ENCODE results near the gene ABHD16A. TPM values are rescaled to one million over a fixed set of nuclear protein-coding genes. Genes with fewer than 3 reads are reported as not detected.

Gene ABHD16A
- total and polyA plus RNA-seq, 2 of the 13 experiments (the other 11 are each of a cell fraction or from before 2014, with no cell fraction given), result 43.5 to 45.4 TPM

DNA sequence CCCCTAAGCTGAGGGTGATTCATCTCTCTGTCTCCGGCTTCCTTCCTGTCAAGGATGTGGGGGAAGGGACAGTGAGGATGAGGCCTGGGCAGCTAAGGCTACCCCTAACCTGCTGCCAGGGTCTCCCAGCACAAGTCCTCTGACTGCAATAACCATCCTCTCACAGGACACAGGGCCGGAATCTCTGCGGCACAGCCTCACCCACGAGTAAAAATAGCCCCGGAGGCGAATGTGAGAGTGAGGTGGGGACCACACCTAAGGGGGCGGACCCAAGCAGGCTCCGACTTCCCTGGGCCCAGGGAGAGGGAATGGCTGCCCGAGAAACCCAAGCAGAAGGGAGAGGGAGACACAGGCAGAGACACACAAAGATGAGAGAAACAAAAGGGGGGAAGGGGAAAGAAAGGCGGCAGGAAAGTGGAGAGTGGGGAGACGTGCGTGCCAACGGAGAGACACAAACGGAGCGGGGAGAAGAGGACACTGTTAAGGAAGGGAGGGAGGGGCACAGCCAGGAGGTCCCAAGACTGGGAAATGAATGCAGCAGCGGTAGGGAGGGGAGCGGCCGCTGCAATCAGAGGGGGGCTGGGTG lies 31.8 kb upstream of the ABHD16A start:
- in situ Hi-C loops (cut with HindIII; ENCODE audit: extremely low pct_ligation_motif_present, low pct_unique_long_range_greater_than_20kb) (loop anchor here (5.0 kb wide), 1 partner anchor 32 kb away; no protein-coding TSS in a partner anchor), intact Hi-C loops (cut with micrococcal nuclease; ENCODE audit: unreplicated experiment) (loop anchor here (5.0 kb wide), 2 partner anchors 33 to 72 kb away; partner anchors contain the start of genes ABHD16A and LSM2)
- peaks cover 41% of the 10 kb centered on the region for H3K79me2 ChIP-seq (ENCODE audit: insufficient read depth, low read length)
- WGBS (ENCODE audit: low lambda C conversion rate), result 1% methylated on average over 17 of the region's 18 CpGs
- no TSS peak for BruUV-seq (replicated peaks)
- H3K36me3 ChIP-seq (replicated peaks in 1 of 2; ENCODE audit: control insufficient read depth in 1 of 2, insufficient read depth in 2 of 2, low read length in 2 of 2), result peaks cover 18 to 42% of the 10 kb centered on the region in 2 experiments
- H2AFZ ChIP-seq (ENCODE audit: low read length), result no peak overlapping the region
- H3K9me3 ChIP-seq (ENCODE audit: low read length), result no peaks in the 10 kb centered on the region
- ChIA-PET POLR2A (interaction anchor here (0.7 to 11.3 kb wide), 23 partner anchors 11 to 353 kb away, joined by 3 to 279 read pairs (median 40); partner anchors contain the start of genes ABHD16A, APOM, BAG6 and C6orf47), CTCF (ENCODE audit: low intra/inter-chr PET ratio, low total read pairs) (interaction anchor here (1.3 kb wide), 1 partner anchor 35 kb away, joined by 3 read pairs; no protein-coding TSS in a partner anchor)
- peak overlapping the region; percentile 71 to 92 (median 92) for H3K4me3 ChIP-seq (replicated peaks in 1 of 3; ENCODE audit: insufficient read depth in 1 of 3, low read depth in 2 of 3, low read length in 3 of 3)
- H3K4me2 ChIP-seq (ENCODE audit: low read depth, low read length), result peak overlapping the region; percentile 98
- peak overlapping the region; percentile 98 for H3K9ac ChIP-seq (ENCODE audit: insufficient read depth, low read depth, low read length)
- H3K27ac ChIP-seq (ENCODE audit: extremely low read length, insufficient read depth, low read length), result peak overlapping the region; percentile 99
- H4K20me1 ChIP-seq (ENCODE audit: insufficient read depth, low read length), result peaks cover 33% of the 10 kb centered on the region; the same call in 1 of the 2 replicates
- peaks cover 72% of the 10 kb centered on the region for H3K4me1 ChIP-seq (ENCODE audit: insufficient read depth, low read length)
- H3K27me3 ChIP-seq (ENCODE audit: control insufficient read depth in 1 of 2, insufficient read depth in 2 of 2, low read length in 2 of 2), result no peaks in the 10 kb centered on the region; a peak in 1 of 5 replicates
- FAIRE-seq, result no peak
- DNase-seq (ENCODE audit: low spot score), result peak; percentile 65
- no peak for ATAC-seq
- TF ChIP-seq CBX5 (CRISPR knock-in tag; IDR thresholded peaks at IDR 0.05; ENCODE audit: borderline replicate concordance) (0 out of 2 replicates have a peak, but pooled peaks have one; percentile 40), ZNF629 (CRISPR knock-in tag; conservative IDR thresholded peaks at IDR 0.05) (no peak), CCAR2 (optimal IDR thresholded peaks at IDR 0.05; ENCODE audit: low read depth, low read length) (peak; percentile 31), FOXM1 (CRISPR knock-in tag; IDR thresholded peaks at IDR 0.05) (no peak), ATRX (CRISPR knock-in tag; IDR thresholded peaks at IDR 0.05; ENCODE audit: borderline replicate concordance) (no peak), ZNF737 (CRISPR knock-in tag; IDR thresholded peaks at IDR 0.05; ENCODE audit: borderline replicate concordance) (no peak), FOXP1 (IDR thresholded peaks at IDR 0.05) (no peak), FOXP1 (CRISPR knock-in tag; IDR thresholded peaks at IDR 0.05) (no peak), ZNF530 (CRISPR knock-in tag; IDR thresholded peaks at IDR 0.05; ENCODE audit: low read depth) (no peak), AKAP8 (CRISPR knock-in tag; IDR thresholded peaks at IDR 0.05) (0 out of 2 replicates have a peak, but pooled peaks have one; percentile 43), PAF1 (CRISPR knock-in tag; IDR thresholded peaks at IDR 0.05) (no peak), TBX2 (CRISPR knock-in tag; IDR thresholded peaks at IDR 0.05; ENCODE audit: borderline replicate concordance) (peak; percentile 43), SALL1 (CRISPR knock-in tag; IDR thresholded peaks at IDR 0.05) (peak; percentile 33), ZMYM2 (CRISPR knock-in tag; IDR thresholded peaks at IDR 0.05) (no peak), ZNF674 (CRISPR knock-in tag; IDR thresholded peaks at IDR 0.05; ENCODE audit: low read depth) (no peak), ZNF101 (CRISPR knock-in tag; IDR thresholded peaks at IDR 0.05; ENCODE audit: borderline replicate concordance, low read depth) (no peak), RORA (CRISPR knock-in tag; IDR thresholded peaks at IDR 0.05) (no peak), ZNF777 (CRISPR knock-in tag; IDR thresholded peaks at IDR 0.05) (no peak)
- TF ChIP-seq, protein P1, sequence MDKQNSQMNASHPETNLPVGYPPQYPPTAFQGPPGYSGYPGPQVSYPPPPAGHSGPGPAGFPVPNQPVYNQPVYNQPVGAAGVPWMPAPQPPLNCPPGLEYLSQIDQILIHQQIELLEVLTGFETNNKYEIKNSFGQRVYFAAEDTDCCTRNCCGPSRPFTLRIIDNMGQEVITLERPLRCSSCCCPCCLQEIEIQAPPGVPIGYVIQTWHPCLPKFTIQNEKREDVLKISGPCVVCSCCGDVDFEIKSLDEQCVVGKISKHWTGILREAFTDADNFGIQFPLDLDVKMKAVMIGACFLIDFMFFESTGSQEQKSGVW (CRISPR knock-in tag; IDR thresholded peaks at IDR 0.05; ENCODE audit: borderline replicate concordance), result no peak
- TF ChIP-seq, protein P2, sequence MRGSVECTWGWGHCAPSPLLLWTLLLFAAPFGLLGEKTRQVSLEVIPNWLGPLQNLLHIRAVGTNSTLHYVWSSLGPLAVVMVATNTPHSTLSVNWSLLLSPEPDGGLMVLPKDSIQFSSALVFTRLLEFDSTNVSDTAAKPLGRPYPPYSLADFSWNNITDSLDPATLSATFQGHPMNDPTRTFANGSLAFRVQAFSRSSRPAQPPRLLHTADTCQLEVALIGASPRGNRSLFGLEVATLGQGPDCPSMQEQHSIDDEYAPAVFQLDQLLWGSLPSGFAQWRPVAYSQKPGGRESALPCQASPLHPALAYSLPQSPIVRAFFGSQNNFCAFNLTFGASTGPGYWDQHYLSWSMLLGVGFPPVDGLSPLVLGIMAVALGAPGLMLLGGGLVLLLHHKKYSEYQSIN (CRISPR knock-in tag; IDR thresholded peaks at IDR 0.05; ENCODE audit: borderline replicate concordance), result no peak
- TF ChIP-seq, protein P3, sequence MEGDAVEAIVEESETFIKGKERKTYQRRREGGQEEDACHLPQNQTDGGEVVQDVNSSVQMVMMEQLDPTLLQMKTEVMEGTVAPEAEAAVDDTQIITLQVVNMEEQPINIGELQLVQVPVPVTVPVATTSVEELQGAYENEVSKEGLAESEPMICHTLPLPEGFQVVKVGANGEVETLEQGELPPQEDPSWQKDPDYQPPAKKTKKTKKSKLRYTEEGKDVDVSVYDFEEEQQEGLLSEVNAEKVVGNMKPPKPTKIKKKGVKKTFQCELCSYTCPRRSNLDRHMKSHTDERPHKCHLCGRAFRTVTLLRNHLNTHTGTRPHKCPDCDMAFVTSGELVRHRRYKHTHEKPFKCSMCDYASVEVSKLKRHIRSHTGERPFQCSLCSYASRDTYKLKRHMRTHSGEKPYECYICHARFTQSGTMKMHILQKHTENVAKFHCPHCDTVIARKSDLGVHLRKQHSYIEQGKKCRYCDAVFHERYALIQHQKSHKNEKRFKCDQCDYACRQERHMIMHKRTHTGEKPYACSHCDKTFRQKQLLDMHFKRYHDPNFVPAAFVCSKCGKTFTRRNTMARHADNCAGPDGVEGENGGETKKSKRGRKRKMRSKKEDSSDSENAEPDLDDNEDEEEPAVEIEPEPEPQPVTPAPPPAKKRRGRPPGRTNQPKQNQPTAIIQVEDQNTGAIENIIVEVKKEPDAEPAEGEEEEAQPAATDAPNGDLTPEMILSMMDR (CRISPR knock-in tag; IDR thresholded peaks at IDR 0.05), result no peak
